NCI-H1694 treated with DMSO at 0.1 percent for 48 hours (cell line): ENCODE results near the gene COA5.

ENCODE experiments used
- DNase-seq: peaks from one replicate; lab custom pipeline; 2025; lab: John Stamatoyannopoulos, UW

Gene COA5

GRCh38 chr2:98551316-98551715 lies 57.0 kb downstream of the COA5 start:
- DNase-seq, result no peak

- DNase-seq, result no peak
Measured at GRCh38 chr2:98550165-98550564, 58.1 kb downstream of the COA5 start.
